Measurements from ENCODE around the gene PHACTR4. TPM values are rescaled to one million over a fixed set of nuclear protein-coding genes. Genes with fewer than 3 reads are reported as not detected.
A peak's percentile ranks its signal among the peaks of the same experiment; 100 is the strongest.
"Not testable (repeated sequence)": the region's sequence is repeated elsewhere in the genome, so short reads cannot be mapped to it uniquely, and the experiment has no call there.

The PHACTR4 gene
- total RNA-seq, 4 donors from 2014 or later = 9.0 to 45.2 (median 24.3) TPM

DNA sequence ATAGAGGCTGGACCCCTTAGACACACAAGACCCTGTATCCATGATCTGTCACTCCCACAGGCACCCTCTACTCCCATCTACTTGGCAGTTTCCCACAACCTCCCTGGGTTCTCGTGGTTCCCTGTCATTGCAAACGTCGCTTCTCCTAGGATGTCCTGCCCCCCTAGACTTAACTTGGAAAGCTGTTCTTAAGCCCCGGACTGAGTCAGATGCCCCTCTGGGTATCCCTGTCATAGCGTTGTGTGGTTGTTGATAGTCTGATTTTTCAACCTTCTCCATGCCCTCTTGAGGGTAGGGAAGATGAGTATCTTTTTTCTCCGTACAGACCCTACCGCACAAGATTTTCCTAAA, 148.1 kb downstream of the PHACTR4 start:
- TF ChIP-seq, protein P1, sequence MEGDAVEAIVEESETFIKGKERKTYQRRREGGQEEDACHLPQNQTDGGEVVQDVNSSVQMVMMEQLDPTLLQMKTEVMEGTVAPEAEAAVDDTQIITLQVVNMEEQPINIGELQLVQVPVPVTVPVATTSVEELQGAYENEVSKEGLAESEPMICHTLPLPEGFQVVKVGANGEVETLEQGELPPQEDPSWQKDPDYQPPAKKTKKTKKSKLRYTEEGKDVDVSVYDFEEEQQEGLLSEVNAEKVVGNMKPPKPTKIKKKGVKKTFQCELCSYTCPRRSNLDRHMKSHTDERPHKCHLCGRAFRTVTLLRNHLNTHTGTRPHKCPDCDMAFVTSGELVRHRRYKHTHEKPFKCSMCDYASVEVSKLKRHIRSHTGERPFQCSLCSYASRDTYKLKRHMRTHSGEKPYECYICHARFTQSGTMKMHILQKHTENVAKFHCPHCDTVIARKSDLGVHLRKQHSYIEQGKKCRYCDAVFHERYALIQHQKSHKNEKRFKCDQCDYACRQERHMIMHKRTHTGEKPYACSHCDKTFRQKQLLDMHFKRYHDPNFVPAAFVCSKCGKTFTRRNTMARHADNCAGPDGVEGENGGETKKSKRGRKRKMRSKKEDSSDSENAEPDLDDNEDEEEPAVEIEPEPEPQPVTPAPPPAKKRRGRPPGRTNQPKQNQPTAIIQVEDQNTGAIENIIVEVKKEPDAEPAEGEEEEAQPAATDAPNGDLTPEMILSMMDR (IDR thresholded peaks at IDR 0.05) = no peak
- no peak for TF ChIP-seq POLR2A (IDR thresholded peaks at IDR 0.05)
- Histone ChIP-seq H3K4me1 (peaks cover 3 to 7% of the 10 kb centered on the region in 2 donors), H3K9me3 (no peaks in the 10 kb centered on the region), H3K36me3 (no peaks in the 10 kb centered on the region), H3K27ac (peak overlapping the region; percentile 84 to 85), H3K4me3 (peak overlapping the region; percentile 31 to 53), H3K27me3 (no peaks in the 10 kb centered on the region)
- intact Hi-C loops (cut with DNase I; ENCODE audit: low total_unique reads) = loop anchor here (5.0 kb wide), 1 partner anchor 85 kb away; no protein-coding TSS in a partner anchor
- DNase-seq = no peak

DNA sequence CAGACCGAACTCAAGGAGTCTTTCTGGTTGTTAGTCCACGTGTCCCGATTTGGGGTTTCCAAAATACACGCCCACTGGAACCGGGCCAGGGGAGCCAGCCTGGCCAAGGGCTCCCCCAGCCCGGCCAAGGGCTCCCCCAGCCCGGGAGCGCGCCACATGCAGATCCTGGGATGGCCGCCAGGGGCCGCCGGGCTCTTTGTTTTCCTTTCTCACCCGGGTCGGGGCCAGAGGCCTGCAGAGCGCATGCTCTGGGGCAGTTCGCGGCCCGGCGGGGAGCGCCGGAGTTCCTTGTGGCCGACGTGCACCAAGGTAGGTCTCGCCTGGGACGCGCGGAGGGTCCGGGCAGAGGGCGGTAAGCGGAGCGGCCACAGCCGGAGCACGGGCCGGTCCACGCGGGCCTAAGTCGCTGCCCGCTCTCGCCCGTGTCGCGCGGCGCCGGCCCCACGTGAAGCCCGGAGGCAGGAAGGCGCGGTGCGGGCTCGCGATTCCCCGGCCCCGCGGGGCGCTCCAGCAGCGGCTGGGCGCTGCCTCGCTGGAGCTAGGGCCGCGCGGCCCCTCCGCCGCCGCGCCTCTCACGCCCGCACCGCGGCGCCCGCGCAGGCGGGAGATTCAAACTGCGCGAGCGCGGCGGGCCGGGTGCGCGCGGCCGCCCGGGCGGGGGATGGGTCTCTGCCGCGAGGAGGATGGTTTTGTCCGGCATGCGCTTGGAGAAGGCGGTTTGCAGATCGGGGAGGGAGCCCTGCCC, 148.6 kb downstream of the PHACTR4 start:
- peak; percentile 86 to 90 for DNase-seq
- peak overlapping the region; percentile 31 to 53 for H3K4me3 ChIP-seq
- intact Hi-C loops (cut with DNase I; ENCODE audit: low total_unique reads) = loop anchor here (5.0 kb wide), 1 partner anchor 84 kb away; no protein-coding TSS in a partner anchor
- H3K4me1 ChIP-seq = peaks cover 3 to 7% of the 10 kb centered on the region in 2 donors
- H3K36me3 ChIP-seq = no peaks in the 10 kb centered on the region
- no peaks in the 10 kb centered on the region for H3K27me3 ChIP-seq
- no peaks in the 10 kb centered on the region for H3K9me3 ChIP-seq
- TF ChIP-seq, protein P1 (IDR thresholded peaks at IDR 0.05) = peak; percentile 95 to 98 (median 97)
- peak; percentile 23 to 61 for TF ChIP-seq POLR2A (IDR thresholded peaks at IDR 0.05)
- H3K27ac ChIP-seq = peak overlapping the region; percentile 84 to 85

DNA sequence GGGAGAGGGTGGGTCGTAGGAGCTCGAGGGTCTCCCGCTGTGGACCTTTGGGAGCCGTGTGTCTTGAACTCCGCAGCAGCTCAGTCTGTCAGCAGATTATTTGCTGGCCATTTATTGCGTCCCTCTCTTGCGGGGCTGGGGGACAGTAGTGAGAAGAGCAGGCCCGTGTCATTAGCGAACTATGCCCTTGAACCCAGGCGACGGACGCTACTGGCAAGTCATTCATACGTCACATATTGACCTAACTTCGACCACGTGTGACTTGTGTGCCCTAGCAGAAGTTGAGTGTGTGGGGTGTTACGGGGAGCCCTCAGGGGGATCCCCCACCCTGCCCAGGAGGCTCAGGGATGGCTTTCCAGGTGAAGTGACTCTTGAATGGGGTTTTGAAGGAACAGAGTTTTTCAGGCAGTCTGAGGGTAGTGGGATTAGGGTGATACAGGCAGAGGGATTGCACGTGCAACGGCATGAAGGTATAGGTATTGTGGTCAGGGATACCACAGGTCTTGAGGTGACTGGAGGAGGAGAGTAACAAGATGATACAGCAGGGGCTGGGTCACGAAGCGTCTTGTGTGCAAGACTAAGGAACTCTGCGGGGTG, 149.3 kb downstream of the PHACTR4 start:
- intact Hi-C loops (cut with DNase I; ENCODE audit: low total_unique reads) = loop anchor here (5.0 kb wide), 1 partner anchor 83 kb away; no protein-coding TSS in a partner anchor
- no peak for TF ChIP-seq POLR2A (IDR thresholded peaks at IDR 0.05)
- TF ChIP-seq, protein P1 (IDR thresholded peaks at IDR 0.05) = no peak
- Histone ChIP-seq H3K9me3 (no peaks in the 10 kb centered on the region), H3K4me1 (peaks cover 3 to 7% of the 10 kb centered on the region in 2 donors), H3K27me3 (no peaks in the 10 kb centered on the region), H3K4me3 (peak overlapping the region; percentile 31 to 53), H3K27ac (peak overlapping the region; percentile 84 to 85), H3K36me3 (no peaks in the 10 kb centered on the region)
- no peak for DNase-seq

DNA sequence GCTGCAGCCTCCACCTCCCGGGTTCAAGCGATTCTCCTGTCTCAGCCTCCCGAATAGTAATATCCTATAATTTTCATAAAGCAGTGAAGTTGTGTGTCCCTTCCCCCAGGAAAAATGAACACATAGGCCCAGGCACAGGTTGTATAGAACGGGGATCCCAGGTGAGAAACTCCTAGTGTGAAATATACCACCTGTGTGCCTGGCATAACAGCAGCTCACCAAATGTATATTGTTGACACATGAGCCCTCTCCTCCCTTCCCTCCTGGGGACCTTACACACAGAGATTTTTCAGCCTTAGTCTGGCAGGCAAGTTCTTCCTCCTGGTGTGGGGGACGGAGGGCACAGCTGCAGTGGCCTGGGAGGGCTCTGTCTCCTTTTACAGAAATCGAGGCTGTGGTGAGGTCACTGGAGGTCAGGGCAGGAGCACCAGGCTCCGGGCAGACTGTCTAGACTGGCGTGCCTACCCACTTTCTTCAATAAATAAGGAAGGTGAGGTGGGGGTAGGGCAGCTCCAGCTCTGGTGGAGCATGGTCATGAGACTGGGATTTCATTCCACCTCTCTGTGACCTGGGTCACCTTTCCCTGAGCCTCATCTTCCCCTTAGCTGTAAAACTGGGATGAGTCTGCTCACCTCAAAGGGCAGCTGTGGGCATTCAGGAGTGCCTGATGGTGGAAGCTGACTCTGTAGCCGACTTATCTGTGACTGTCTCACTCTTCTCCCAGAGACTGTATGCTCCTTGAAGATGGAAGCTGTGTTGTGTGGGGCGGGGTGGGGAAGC, 150.6 kb downstream of the PHACTR4 start:
- no peaks in the 10 kb centered on the region for H3K36me3 ChIP-seq
- DNase-seq = no peak
- intact Hi-C loops (cut with DNase I; ENCODE audit: low total_unique reads) = loop anchor here (5.0 kb wide), 1 partner anchor 82 kb away; no protein-coding TSS in a partner anchor
- no peaks in the 10 kb centered on the region for H3K27me3 ChIP-seq
- no peak overlapping the region for H3K4me3 ChIP-seq
- H3K4me1 ChIP-seq = peaks cover 3 to 7% of the 10 kb centered on the region in 2 donors
- no peaks in the 10 kb centered on the region for H3K9me3 ChIP-seq
- TF ChIP-seq, protein P1 (IDR thresholded peaks at IDR 0.05) = no peak
- no peak for TF ChIP-seq POLR2A (IDR thresholded peaks at IDR 0.05)
- no peak overlapping the region for H3K27ac ChIP-seq

DNA sequence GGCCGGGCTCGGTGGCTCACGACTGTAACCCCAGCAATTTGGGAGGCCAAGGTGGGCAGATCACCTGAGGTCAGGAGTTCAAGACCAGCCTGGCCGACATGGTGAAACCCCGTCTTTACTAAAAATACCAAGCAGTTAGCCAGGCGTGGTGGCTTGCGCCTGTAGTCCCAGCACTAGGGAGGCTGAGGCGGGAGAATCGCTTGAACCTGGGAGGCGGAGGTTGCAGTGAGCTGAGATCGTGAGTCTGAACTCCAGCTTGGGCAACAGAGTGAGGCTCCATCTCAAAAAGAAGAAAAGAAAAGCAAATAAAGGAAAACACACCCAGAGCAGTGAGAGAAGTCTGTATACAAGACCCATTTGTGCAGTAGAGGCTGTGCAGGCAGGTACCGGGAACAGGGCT, 151.3 kb downstream of the PHACTR4 start:
- H3K9me3 ChIP-seq; H3K4me3 ChIP-seq; H3K27me3 ChIP-seq; H3K36me3 ChIP-seq; DNase-seq; intact Hi-C loops (cut with DNase I; ENCODE audit: low total_unique reads); H3K4me1 ChIP-seq; H3K27ac ChIP-seq: not testable (repeated sequence)
